ENCODE results near the gene ISCA2. TPM values are rescaled to one million over a fixed set of nuclear protein-coding genes. Genes with fewer than 3 reads are reported as not detected.

The ISCA2 gene
- total RNA-seq, 1 donor from 2014 or later, result 35.3 TPM

DNA sequence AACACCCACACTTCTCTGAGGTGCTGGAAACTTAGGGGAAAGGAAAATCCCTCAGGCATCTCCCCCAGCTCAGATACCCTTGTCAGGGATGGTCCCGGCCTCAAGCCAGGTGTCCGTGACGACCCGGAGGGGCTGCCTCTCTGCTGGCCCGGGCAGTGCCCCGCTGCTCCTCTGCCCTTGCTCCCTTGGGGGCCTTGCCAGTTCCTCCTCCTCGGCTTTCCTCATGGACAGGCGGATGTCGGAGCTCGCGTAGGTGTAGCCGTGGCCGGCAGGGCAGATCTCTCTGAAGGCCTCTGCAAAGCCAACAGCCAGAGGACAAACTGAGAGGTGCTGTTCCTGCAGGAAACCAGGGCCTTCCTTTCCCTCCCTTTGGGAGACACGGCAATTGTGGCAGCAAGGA is 34.8 kb downstream of the ISCA2 start:
- ChIA-PET CTCF (no interaction called here), POLR2A (no interaction called here)
- TF ChIP-seq, protein P1, sequence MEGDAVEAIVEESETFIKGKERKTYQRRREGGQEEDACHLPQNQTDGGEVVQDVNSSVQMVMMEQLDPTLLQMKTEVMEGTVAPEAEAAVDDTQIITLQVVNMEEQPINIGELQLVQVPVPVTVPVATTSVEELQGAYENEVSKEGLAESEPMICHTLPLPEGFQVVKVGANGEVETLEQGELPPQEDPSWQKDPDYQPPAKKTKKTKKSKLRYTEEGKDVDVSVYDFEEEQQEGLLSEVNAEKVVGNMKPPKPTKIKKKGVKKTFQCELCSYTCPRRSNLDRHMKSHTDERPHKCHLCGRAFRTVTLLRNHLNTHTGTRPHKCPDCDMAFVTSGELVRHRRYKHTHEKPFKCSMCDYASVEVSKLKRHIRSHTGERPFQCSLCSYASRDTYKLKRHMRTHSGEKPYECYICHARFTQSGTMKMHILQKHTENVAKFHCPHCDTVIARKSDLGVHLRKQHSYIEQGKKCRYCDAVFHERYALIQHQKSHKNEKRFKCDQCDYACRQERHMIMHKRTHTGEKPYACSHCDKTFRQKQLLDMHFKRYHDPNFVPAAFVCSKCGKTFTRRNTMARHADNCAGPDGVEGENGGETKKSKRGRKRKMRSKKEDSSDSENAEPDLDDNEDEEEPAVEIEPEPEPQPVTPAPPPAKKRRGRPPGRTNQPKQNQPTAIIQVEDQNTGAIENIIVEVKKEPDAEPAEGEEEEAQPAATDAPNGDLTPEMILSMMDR (IDR thresholded peaks at IDR 0.05), result no peak
- H3K9me3 Mint-ChIP-seq, result no peaks in the 10 kb centered on the region
- H3K4me3 Mint-ChIP-seq, result no peak overlapping the region
- DNase-seq (no peak), ATAC-seq (ENCODE audit: low read depth) (no peak)
- H3K4me1 Mint-ChIP-seq, result peaks cover 17% of the 10 kb centered on the region
- intact Hi-C loops (cut with micrococcal nuclease), result no loop called here
- no peak overlapping the region for H3K27ac Mint-ChIP-seq
- no peaks in the 10 kb centered on the region for H3K36me3 Mint-ChIP-seq (ENCODE audit: low read depth)
- peaks cover 7% of the 10 kb centered on the region for H3K27me3 Mint-ChIP-seq

DNA sequence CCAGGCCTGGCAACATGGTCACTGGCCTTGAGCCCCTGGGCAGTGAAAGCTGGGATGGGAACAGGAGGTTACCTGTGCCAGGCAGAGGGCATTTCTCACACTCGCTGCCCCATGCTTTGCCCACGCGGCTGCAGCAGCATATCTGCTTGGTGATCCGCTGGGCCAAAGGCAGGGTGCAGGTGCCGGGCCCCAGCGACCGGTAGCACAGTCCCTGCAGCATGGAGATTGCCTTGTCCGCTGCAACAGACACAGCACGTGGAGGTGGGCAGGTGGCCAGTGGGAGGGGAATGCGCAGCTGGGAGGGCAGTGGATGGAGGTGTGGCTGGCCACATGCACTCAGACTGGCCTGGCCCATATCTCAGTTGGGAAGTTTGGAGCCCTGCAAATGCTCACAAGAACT is 35.3 kb downstream of the ISCA2 start:
- peaks cover 6% of the 10 kb centered on the region for H3K27me3 Mint-ChIP-seq
- ChIA-PET POLR2A (no interaction called here), CTCF (no interaction called here)
- TF ChIP-seq, protein P1 (IDR thresholded peaks at IDR 0.05), result no peak
- DNase-seq, result no peak
- intact Hi-C loops (cut with micrococcal nuclease), result no loop called here
- no peaks in the 10 kb centered on the region for H3K9me3 Mint-ChIP-seq
- H3K27ac Mint-ChIP-seq, result no peak overlapping the region
- no peak for ATAC-seq (ENCODE audit: low read depth)
- H3K4me3 Mint-ChIP-seq, result no peak overlapping the region
- H3K4me1 Mint-ChIP-seq, result peaks cover 17% of the 10 kb centered on the region
- H3K36me3 Mint-ChIP-seq (ENCODE audit: low read depth), result no peaks in the 10 kb centered on the region

DNA sequence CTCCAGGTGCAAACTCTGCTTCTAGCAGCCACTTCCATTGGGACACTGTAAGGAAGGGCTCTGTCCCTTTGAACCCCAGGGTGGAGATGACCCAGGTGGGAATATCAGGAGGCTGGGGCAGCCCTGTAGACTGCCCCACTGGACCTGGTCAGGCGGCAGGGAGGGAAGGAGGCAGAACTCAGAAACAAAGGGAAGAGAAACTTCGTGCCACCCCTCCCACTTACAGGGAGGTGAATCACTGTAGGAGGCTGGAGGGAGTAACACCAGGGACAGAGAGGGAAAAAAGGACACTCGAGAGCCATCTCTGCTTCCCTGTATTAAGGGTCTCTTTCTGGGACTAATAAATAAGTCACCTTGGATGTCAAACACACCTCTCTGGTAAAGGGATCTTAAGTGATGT is 37.4 kb downstream of the ISCA2 start:
- H3K9me3 Mint-ChIP-seq, result no peaks in the 10 kb centered on the region
- no peaks in the 10 kb centered on the region for H3K36me3 Mint-ChIP-seq (ENCODE audit: low read depth)
- H3K4me3 Mint-ChIP-seq, result no peak overlapping the region
- ATAC-seq (ENCODE audit: low read depth) (no peak), DNase-seq (no peak)
- TF ChIP-seq, protein P1 (IDR thresholded peaks at IDR 0.05), result no peak
- H3K27me3 Mint-ChIP-seq, result peaks cover 3% of the 10 kb centered on the region
- ChIA-PET POLR2A (no interaction called here), CTCF (no interaction called here)
- intact Hi-C loops (cut with micrococcal nuclease), result no loop called here
- H3K4me1 Mint-ChIP-seq, result peaks cover 7% of the 10 kb centered on the region
- H3K27ac Mint-ChIP-seq, result no peak overlapping the region

DNA sequence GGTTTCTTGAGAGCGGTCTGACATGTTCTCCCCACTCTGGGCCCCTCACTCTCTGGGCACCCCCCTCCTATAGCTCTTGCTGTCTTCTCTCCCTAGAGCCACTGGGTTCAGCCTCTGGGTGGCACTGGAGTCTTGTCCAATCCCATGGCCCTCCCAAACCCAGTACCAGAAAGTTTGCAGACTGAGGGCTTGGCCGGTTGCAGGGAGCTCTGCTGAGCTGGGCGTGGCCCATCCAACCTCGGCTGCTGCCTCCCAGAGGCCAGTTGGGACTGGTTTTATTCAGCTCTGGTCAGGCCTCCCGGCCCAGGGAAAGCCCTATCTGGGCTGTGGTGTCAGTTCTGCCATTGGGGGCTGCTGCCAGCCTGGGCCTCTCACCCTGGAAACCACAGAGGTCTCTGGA is 37.9 kb downstream of the ISCA2 start:
- Mint-ChIP-seq H3K4me3 (no peak overlapping the region), H3K36me3 (ENCODE audit: low read depth) (no peaks in the 10 kb centered on the region), H3K4me1 (peaks cover 3% of the 10 kb centered on the region), H3K27ac (no peak overlapping the region), H3K9me3 (no peaks in the 10 kb centered on the region), H3K27me3 (no peaks in the 10 kb centered on the region)
- TF ChIP-seq, protein P1 (IDR thresholded peaks at IDR 0.05), result no peak
- ChIA-PET CTCF (no interaction called here), POLR2A (no interaction called here)
- intact Hi-C loops (cut with micrococcal nuclease), result no loop called here
- DNase-seq (no peak), ATAC-seq (ENCODE audit: low read depth) (no peak)

DNA sequence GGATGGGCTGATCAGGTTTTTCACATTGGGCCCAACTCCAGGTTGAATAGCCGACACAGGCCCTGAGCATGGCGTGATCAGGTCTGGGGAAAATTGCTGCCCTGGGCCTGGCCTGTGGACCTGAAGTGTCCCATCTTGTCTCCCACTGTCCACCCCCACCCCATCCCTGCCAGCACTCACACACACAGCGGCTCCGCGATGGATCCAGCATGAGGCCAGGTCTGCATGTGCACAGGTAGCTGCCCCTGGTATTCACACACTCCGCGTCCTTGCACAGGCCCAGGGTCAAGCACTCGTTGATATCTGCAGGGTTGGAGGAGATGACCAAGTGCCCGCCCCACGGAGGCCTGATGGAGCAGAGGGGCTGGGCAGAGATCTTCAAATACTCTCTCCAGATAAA is 38.7 kb downstream of the ISCA2 start:
- intact Hi-C loops (cut with micrococcal nuclease), result no loop called here
- Mint-ChIP-seq H3K9me3 (no peaks in the 10 kb centered on the region), H3K36me3 (ENCODE audit: low read depth) (no peaks in the 10 kb centered on the region), H3K27me3 (no peaks in the 10 kb centered on the region), H3K4me1 (peaks cover 3% of the 10 kb centered on the region), H3K27ac (no peak overlapping the region), H3K4me3 (no peak overlapping the region)
- no peak for ATAC-seq (ENCODE audit: low read depth)
- CTCF ChIA-PET, result no interaction called here
- TF ChIP-seq, protein P1 (IDR thresholded peaks at IDR 0.05), result no peak
- POLR2A ChIA-PET, result no interaction called here
- no peak for DNase-seq
